Fibroblast of pulmonary artery (primary cell): ENCODE measurements around the gene CISD3.

Source experiments
- DNase-seq: peaks from one replicate; pipeline ENCODE4 v3.0.0-alpha.2; 2010; ENCODE audit warnings: low read depth
- H3K4me3 ChIP-seq: replicated peaks from 2 replicates; pipeline ENCODE4 v1.5.1; 2011; ENCODE audit warnings: low read depth, mild to moderate bottlenecking, control low read depth, low read length, moderate library complexity
- CTCF ChIP-seq: IDR thresholded peaks from 2 replicates; pipeline ENCODE4 v1.5.1; 2011; ENCODE audit warnings: mild to moderate bottlenecking, control low read depth, low read length, inconsistent platforms; ENCODE audit errors: missing control alignments

Gene CISD3

GRCh38 chr17:38697061-38697820 lies 32.9 kb upstream of the CISD3 start:
- TF ChIP-seq CTCF: no peak
- no peak overlapping the region for H3K4me3 ChIP-seq

DNA sequence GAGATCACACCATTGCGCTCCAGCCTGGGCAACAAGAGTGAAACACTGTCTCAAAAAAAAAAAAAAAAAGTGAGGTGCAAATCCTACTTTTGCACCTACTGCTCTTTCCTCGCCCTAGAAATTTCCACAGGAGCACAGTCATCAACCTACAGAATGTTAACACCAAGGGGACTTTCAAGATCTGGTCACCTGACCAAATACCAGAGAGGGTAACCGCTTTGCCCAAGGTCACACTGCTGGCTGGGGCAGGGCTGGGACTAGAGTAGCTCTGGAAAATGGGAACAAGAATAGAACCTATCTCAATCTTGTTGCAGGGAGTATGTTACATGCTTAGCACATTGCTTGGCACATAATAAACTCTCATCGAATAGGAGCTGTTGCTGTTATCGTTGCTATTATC lies 31.4 kb upstream of the CISD3 start:
- no peak for TF ChIP-seq CTCF
- no peak overlapping the region for H3K4me3 ChIP-seq

More at GRCh38 chr17:38697061-38697820, 32.9 kb upstream of the CISD3 start:
- DNase-seq: no peak

GRCh38 chr17:38701504-38702165 lies 28.5 kb upstream of the CISD3 start:
- peak; percentile 70 for DNase-seq
- no peak for TF ChIP-seq CTCF
- H3K4me3 ChIP-seq: peak overlapping the region; percentile 77

More for the DNA sequence above, 31.4 kb upstream of the CISD3 start:
- no peak for DNase-seq

GRCh38 chr17:38702166-38702915 lies 27.8 kb upstream of the CISD3 start:
- no peak for TF ChIP-seq CTCF
- H3K4me3 ChIP-seq: peak overlapping the region; percentile 77

DNA sequence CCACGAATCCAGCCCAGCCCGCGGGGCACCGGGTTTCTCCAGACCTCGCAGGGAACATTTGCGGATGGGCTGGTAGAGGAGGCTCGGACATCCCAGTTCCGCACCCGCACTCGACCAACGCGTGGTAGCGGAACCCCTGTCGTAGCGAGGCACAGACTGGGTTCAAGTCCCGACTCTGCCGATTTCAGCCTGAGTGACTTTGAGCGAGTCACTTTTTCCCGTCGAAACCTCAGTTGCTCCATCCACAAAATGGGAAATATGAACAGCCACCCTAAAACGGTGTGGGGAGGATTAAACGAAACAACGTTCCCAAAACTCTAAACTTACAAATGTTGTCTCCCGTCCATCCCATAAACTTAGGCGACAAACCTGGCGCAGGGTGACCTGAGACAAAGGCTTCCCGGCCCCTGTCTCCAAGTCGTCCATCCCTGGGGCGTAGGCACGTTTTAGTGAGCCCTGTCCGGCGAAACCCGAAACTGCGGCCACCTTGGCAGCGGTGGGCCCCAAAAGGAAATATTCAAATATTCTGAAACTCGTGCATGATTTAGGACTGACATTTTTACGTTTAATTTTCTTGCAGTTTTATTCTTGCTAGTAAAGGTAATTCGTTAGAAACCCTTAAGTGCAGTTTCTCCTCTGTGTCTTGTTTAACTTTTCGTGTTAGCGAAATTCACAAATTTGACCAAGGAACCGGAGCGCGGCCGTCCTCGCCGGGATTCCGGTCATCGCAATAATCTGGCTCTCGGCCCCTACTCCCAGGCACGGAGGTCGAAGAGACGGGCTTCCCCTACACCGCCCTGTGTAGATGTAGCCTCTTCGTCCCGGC lies 27.0 kb upstream of the CISD3 start:
- no peak for DNase-seq
- peak overlapping the region; percentile 77 for H3K4me3 ChIP-seq
- TF ChIP-seq CTCF: no peak

More at GRCh38 chr17:38702166-38702915, 27.8 kb upstream of the CISD3 start:
- DNase-seq: peak; percentile 80
